ENCODE measurements around the gene CENPW.

The CENPW gene

DNA sequence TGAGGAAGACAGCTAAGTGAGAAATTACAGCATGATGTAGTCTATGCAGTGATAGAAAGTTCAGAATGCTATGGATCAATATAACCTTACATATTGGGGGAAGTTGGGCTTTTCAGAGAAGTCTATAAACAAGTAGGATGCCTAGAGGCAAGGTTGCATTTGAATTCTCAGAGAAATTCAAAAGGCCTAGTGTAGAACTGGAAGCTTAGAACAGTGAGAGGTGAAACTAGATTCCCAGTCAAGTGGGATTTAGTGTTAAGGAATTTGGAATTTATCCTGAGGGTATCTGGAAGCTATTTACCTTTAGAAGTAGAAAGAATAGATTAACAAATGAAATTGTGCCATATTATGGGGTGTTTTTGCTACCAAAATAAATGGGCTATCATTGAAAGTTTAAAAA, 4.3 kb downstream of the CENPW start:
- TF ChIP-seq POLR2A (IDR thresholded peaks at IDR 0.05; ENCODE audit: low read length) (no peak), GATA1 (IDR thresholded peaks at IDR 0.05; ENCODE audit: low read depth, low read length) (no peak)
- DNase-seq = no peak

DNA sequence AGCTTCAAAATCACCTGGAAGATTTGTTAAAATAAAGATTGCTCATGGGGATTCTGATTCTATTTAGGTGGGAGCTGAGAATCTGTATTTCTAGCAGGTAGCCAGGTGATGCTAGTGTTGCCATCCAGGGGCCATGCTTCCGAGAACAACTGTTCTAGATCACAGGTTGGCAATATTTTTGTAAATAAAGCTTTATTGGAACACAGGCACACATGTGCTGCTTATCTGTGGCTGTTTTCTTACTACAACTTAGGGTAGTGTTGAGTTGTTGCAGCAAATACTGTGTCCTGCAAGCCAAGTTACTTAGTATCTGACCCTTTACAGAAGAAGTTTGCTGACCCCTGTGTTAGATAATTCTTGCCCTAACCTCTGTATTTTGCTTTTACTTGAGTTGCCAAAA, 12.0 kb downstream of the CENPW start:
- DNase-seq = no peak
- TF ChIP-seq POLR2A (IDR thresholded peaks at IDR 0.05; ENCODE audit: low read length) (no peak), GATA1 (IDR thresholded peaks at IDR 0.05; ENCODE audit: low read depth, low read length) (no peak)

DNA sequence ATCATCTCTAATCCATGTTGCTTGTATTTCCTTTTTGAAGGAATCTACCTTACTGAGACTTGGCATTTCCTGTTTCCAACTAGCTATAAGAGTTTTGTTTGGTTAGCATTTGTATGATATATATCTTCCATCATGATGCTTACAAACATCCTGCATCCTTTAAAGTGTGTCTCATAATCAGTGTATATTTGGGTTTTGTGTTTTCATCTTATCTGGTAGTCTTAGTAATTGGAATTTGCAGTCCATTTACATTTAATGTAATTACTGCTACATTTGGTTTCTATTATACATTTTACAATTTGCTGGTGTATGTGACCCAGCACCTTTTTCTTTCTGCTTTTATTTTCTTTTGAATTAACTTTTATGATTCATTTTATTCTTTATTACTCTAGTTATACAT, 12.6 kb downstream of the CENPW start:
- TF ChIP-seq POLR2A (IDR thresholded peaks at IDR 0.05; ENCODE audit: low read length) = no peak
- no peak for TF ChIP-seq GATA1 (IDR thresholded peaks at IDR 0.05; ENCODE audit: low read depth, low read length)
- DNase-seq = no peak

DNA sequence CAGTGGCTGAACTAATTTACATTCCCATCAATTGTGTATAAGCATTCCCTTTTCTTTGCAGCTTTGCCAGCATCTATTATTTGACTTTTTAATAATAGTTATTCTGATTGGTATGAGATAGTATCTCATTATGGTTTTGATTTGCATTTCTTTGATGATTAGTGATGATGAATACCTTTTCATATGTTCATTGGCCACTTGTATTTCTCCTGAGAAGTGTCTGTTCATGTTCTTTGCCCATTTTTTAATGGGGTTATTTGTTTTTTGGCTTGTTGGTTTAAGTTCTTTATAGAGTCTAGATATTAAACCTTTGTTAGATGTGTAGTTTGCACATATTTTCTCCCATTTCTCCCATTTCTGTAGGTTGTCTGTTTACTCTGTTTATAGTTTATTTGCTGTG, 16.6 kb downstream of the CENPW start:
- DNase-seq = no peak
- TF ChIP-seq GATA1 (IDR thresholded peaks at IDR 0.05; ENCODE audit: low read depth, low read length) = no peak
- TF ChIP-seq POLR2A (IDR thresholded peaks at IDR 0.05; ENCODE audit: low read length) = no peak

DNA sequence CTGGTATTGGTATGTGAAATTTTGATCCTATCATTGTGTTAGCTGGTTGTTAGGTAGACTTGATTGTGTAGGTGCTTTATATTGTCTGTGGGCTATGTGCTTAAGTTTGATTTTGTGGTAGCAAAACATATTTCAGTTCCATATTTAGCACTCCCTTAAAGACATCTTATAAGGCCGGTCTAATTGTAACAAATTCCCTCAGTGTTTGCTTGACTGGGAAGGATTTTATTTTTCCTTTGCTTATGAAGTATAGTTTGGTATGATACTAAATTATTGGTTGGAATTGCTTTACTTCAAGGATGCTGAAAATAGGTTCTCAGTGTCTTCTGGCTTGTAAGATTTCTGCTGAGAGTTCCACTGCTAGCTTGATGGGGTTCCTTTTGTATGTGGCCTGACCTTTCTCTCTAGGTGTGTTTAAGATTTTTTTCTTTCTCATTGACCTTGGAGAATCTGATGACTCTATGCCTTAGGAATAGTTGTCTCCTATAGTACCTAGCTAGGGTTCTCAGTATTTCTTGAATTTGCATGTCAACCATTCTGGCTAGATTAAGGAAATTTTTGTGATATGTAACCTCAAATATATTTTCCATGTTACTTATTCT, 20.1 kb downstream of the CENPW start:
- TF ChIP-seq GATA1 (IDR thresholded peaks at IDR 0.05; ENCODE audit: low read depth, low read length) (no peak), POLR2A (IDR thresholded peaks at IDR 0.05; ENCODE audit: low read length) (no peak)
- DNase-seq = peak in 1 of 2 experiments; percentile 6

DNA sequence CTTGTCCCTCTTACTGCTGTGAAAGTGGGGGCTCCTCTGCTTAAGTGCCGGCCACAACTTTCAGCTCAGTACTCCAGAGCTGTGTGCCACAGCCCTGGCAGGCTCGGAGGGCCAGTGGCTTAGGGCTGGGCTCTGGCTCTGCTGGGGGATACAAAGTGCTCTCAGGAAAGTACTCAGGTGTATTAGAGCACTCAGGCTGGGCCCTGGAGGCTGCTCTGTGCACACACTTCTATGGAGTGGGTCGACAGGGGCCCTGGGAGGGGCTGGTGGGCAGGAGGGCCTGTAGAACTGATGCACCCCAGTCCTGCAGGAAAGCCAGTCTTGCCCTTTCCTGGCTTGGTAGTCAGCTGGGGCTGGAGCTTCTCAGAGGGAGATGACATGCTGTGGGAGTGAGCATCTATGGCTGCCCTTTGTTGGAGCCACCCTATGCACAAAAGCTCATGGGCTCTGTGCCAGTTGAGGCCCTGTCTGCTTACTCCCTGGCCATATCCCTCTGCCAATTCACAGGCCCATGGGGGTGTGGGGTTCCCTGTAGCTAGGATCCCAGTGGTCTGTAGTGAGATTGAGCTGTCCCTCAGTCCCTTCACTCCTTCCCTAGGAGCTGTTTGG, 22.0 kb downstream of the CENPW start:
- no peak for TF ChIP-seq POLR2A (IDR thresholded peaks at IDR 0.05; ENCODE audit: low read length)
- no peak for TF ChIP-seq GATA1 (IDR thresholded peaks at IDR 0.05; ENCODE audit: low read depth, low read length)
- DNase-seq = no peak

DNA sequence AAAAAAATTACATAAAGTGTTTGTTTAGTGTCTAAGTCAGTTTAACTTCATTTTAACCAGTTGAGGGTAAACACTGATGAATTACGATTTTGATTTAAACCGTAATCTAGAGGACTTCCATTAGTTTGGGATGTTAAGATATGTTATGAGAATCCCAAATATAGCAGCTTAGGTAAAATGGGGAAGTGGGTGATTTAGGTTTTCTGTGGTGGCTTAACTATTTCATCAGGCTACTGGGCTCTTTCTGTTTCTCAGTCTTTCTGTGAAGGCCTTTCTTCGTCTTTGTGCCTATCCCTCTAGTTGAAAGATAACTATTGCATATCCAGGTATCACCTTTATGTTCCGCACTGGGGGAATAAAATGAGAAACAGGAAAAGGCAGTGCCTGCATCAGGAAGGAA, 27.9 kb downstream of the CENPW start:
- TF ChIP-seq POLR2A (IDR thresholded peaks at IDR 0.05; ENCODE audit: low read length) (no peak), GATA1 (IDR thresholded peaks at IDR 0.05; ENCODE audit: low read depth, low read length) (no peak)
- no peak for DNase-seq

DNA sequence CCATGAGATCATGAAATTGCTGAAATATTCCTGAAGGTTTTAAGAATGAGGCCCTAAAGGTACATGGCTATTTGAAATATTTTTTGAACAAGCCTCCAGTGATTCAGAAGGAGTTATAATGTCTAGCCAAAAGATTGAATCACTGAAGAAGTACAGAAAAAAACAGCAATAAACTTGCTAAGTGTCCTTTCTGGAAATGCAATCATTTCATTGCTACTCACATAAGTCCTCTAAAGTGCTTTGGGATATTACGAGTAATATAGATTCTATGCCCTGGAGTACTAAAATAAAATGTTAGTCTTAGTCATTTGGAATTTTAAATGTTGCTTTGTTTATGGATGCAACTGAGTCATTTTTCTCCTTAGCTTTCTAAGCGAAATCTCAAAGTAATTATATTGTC, 32.7 kb downstream of the CENPW start:
- TF ChIP-seq GATA1 (IDR thresholded peaks at IDR 0.05; ENCODE audit: low read depth, low read length) = no peak
- TF ChIP-seq POLR2A (IDR thresholded peaks at IDR 0.05; ENCODE audit: low read length) = no peak
- DNase-seq = no peak

DNA sequence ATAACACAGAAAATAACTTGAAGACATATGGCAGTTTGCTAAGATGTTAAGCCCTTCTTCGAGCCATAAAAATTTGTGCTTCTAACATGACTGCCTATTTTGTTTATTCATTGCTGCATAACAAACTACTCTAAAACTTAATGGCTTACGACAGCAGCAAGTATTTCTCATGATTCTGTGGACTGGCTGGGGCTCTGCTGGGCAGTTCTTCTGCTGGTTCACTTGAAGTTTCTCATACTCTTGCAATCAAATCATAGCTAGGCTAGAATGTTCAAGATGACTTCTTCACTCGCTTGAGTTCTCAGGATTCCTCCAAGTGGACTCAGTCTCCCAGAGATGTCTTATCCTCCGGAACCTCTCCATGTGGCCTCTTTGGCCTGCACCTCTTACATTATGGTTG, 33.4 kb downstream of the CENPW start:
- DNase-seq = no peak
- TF ChIP-seq POLR2A (IDR thresholded peaks at IDR 0.05; ENCODE audit: low read length) = no peak
- no peak for TF ChIP-seq GATA1 (IDR thresholded peaks at IDR 0.05; ENCODE audit: low read depth, low read length)

DNA sequence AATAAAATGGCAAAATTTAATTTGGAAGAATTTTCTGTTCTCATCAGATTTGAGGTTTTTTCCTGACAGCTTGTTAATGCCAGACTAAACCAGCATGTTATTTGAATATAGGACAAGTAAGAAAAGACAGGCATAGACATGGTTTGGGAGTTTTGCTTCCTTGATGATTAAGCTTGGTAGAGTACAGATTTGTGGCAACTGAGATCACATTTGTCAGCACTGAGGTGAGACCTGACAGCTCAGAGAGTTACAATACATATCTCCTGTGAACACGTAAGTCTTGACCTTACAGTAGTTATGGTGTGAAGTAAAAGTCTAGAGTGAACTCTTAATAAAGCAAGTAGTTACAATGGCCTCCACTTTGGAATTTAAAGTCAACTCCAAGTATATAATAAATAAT, 34.5 kb downstream of the CENPW start:
- no peak for DNase-seq
- TF ChIP-seq GATA1 (IDR thresholded peaks at IDR 0.05; ENCODE audit: low read depth, low read length) (no peak), POLR2A (IDR thresholded peaks at IDR 0.05; ENCODE audit: low read length) (no peak)

DNA sequence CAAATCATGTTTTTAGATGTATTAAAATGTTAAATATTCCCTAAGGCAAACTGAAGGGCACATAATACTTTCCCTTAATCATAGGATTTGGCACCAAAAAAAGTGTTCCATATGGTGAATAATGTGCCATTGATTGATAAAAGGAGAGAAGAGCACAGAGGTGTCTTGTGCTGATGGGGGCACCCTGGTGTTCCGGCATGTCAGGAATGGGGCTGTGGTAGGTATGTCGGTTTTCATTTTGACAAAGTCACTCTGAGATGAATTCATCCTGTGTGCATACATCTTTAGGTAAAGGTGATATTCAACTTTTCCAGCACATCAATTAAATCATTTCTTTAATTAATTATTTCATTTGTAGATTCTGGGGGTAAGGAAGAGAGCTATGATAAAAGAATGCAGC, 36.8 kb downstream of the CENPW start:
- no peak for DNase-seq
- TF ChIP-seq POLR2A (IDR thresholded peaks at IDR 0.05; ENCODE audit: low read length) = no peak

DNA sequence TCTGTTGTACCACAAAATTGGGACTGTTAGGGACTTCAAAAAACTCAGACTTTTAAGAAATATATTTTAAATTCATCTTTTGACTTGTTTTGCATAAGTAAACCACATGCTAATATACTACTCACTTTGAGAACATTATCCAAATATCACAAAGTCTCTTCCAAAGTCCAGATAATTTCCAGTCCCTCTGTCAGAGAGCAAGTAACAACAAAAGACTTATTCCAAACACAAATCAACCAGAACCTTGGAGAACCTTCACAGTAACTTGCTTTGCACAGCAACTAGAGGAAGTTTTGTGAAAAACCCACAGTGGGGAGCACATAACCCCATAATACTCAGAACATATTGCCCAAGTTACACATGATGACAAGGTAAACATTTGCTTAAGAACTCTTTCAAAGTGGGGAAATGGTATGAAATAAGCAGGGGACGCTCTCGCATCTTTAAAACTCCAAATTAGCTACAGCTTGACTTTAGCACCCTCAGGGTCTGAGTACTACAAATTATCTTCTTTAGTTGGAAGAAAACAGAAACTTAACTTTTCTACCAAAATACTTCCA, 37.8 kb downstream of the CENPW start:
- DNase-seq = no peak
- TF ChIP-seq POLR2A (IDR thresholded peaks at IDR 0.05; ENCODE audit: low read length) (no peak), GATA1 (IDR thresholded peaks at IDR 0.05; ENCODE audit: low read depth, low read length) (no peak)

DNA sequence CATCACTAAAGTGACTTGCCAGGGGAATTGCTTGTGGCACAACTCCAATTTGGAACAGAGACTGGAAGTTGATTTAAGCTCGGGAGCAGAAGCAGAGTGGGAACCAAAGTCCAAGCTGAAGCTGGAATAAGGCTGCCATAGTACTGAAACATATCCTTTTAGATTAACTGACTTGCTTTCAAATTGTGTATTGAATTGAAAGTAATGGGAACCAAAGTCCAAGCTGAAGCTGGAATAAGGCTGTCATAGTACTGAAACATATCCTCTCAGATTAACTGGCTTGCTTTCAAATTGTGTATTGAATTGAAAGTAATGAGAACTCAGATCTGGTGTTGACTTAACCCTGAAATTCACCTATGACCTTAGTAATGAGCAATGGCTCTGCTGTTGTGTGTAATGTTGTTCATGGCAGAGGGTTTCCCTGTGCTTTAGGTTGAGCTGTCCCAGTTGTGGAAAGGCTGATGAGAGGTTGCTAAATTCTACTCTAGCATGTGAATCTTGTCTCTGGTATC, 40.2 kb downstream of the CENPW start:
- no peak for DNase-seq
- TF ChIP-seq POLR2A (IDR thresholded peaks at IDR 0.05; ENCODE audit: low read length) = no peak
- no peak for TF ChIP-seq GATA1 (IDR thresholded peaks at IDR 0.05; ENCODE audit: low read depth, low read length)

DNA sequence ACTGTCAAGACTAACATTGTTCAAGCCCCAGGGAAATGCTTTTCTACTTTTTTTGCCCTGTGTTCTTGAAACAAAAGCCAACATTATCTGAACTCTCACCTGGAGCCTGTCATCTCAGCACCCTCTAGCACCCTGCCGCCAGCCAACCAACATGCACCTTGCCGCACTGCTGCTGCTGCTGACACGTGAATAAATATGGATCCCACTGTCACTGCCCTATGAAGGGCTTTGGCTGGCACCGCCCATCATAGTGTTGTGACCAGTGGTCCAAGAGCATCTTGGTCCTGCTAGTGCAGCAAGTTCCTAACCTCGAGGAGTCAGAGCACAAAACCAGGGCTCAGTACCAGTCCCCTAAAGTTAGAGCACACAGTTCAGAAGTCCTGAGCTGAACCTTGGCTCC, 41.6 kb downstream of the CENPW start:
- no peak for DNase-seq
- TF ChIP-seq GATA1 (IDR thresholded peaks at IDR 0.05; ENCODE audit: low read depth, low read length) (no peak), POLR2A (IDR thresholded peaks at IDR 0.05; ENCODE audit: low read length) (no peak)

DNA sequence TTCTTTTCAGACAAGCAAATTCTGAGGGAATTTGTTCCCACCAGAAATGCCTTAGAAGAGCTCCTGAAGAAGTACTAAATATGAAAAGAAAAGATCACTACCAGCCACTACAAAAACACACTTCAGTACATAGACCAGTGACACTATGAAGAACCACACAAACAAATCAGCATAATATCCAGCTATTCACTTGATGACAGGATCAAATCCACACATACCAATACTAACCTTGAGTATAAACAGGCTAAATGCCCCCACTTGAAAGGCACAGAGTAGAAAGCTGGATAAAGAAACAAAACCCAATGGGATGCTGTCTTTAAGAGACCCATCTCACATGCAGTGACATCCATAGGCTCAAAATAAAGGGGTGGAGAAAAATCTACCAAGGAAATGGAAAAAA, 43.3 kb downstream of the CENPW start:
- TF ChIP-seq GATA1 (IDR thresholded peaks at IDR 0.05; ENCODE audit: low read depth, low read length) (no peak), POLR2A (IDR thresholded peaks at IDR 0.05; ENCODE audit: low read length) (no peak)
- no peak for DNase-seq

Data from erythroblast (primary cell).